ENCODE results near the gene SGTB. TPM values are rescaled to one million over a fixed set of nuclear protein-coding genes. Genes with fewer than 3 reads are reported as not detected.
"Not testable (repeated sequence)": the region's sequence is repeated elsewhere in the genome, so short reads cannot be mapped to it uniquely, and the experiment has no call there.

Gene SGTB
- total RNA-seq, 2 donors from 2014 or later: 6.8 to 6.9 TPM

DNA sequence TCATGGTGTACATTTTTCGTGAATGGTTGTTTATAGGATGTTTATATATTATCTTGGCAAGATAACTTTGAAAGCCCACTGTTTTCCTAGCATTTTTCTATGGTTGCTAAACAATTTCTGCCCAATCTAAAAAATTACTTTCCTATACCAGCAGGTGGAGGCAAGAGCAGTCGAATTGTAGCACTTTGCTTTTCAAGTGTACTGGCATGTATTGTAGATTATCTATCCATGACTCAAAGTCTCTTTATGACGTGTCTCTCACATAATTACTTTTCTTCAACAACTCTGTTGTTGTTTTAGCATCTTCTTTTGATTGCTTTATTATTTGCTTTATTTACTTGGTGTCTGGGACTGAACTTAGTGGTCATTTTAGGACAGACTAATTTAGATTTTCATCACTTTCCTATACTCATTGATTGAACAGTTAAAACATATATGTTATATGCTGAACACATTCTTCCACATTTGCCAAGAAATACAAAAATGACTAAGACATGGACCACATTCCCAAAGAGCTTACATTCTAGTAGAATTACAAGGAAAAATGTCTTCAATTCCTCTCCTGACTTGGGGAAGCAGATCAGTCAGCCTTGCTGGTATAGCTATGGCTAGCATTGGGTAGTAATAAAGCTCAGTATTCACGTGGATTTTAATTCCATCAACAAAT, 20.8 kb upstream of the SGTB start:
- Histone ChIP-seq H3K27me3 (no peaks in the 10 kb centered on the region), H3K9me3 (no peaks in the 10 kb centered on the region), H3K4me1 (no peaks in the 10 kb centered on the region), H3K4me3 (no peak overlapping the region), H3K27ac (no peak overlapping the region), H3K36me3 (no peaks in the 10 kb centered on the region)
- peak; percentile 34 to 67 for TF ChIP-seq CTCF (IDR thresholded peaks at IDR 0.05)
- no peak for DNase-seq (ENCODE audit: low spot score)

DNA sequence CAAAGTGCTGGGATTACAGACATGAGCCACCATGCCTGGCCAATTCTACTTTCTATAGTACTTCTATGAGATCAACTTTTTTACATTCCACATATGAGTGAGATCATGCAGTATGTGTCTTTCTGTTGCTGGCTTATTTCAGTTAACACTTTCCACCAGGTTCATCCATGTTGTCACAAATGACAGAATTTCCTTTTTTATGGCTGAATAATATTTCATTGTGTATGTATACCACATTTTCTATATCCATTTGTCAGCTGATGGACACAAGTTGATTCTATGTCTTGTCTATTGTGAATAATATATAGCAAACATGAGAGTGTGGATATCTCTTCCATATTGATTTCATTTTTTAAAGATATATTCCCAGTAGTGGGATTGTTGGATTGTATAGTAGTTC, 17.3 kb upstream of the SGTB start:
- H3K4me3 ChIP-seq: no peak overlapping the region
- DNase-seq (ENCODE audit: low spot score): no peak
- no peaks in the 10 kb centered on the region for H3K9me3 ChIP-seq
- no peak for TF ChIP-seq CTCF (IDR thresholded peaks at IDR 0.05)
- no peak overlapping the region for H3K27ac ChIP-seq
- no peaks in the 10 kb centered on the region for H3K36me3 ChIP-seq
- no peaks in the 10 kb centered on the region for H3K27me3 ChIP-seq
- H3K4me1 ChIP-seq: no peaks in the 10 kb centered on the region

- Histone ChIP-seq H3K4me3 (no peak overlapping the region), H3K27ac (no peak overlapping the region), H3K36me3 (no peaks in the 10 kb centered on the region), H3K9me3 (no peaks in the 10 kb centered on the region), H3K27me3 (no peaks in the 10 kb centered on the region), H3K4me1 (no peaks in the 10 kb centered on the region)
- DNase-seq (ENCODE audit: low spot score): no peak
- TF ChIP-seq CTCF (IDR thresholded peaks at IDR 0.05): no peak
Measured at GRCh38 chr5:65738305-65738704, 16.4 kb upstream of the SGTB start.

GRCh38 chr5:65737842-65738241, 15.9 kb upstream of the SGTB start:
- Histone ChIP-seq H3K27ac (no peak overlapping the region), H3K4me1 (no peaks in the 10 kb centered on the region), H3K36me3 (no peaks in the 10 kb centered on the region), H3K4me3 (no peak overlapping the region), H3K9me3 (no peaks in the 10 kb centered on the region), H3K27me3 (no peaks in the 10 kb centered on the region)
- TF ChIP-seq CTCF (IDR thresholded peaks at IDR 0.05): no peak
- DNase-seq (ENCODE audit: low spot score): no peak

DNA sequence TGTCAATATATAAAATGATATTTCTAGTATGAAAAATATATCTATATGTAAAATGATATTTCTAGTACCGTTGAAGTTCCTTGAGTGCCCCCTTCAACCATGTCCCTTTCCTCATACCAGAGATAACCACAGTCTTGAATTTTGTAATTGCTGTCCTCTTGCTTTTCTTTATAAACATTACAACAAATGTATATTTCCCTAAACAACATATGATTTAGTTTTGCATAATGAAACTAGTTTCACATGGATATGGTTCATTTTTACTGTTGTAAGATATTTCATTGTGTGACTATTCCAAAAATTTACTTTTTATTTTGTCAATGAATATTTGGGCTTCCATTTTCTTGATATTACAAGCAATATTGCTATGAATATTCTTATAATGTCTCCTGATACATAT, 14.1 kb upstream of the SGTB start:
- TF ChIP-seq CTCF (IDR thresholded peaks at IDR 0.05): no peak
- no peaks in the 10 kb centered on the region for H3K27me3 ChIP-seq
- no peaks in the 10 kb centered on the region for H3K9me3 ChIP-seq
- H3K4me3 ChIP-seq: no peak overlapping the region
- H3K27ac ChIP-seq: no peak overlapping the region
- DNase-seq (ENCODE audit: low spot score): no peak
- no peaks in the 10 kb centered on the region for H3K36me3 ChIP-seq
- H3K4me1 ChIP-seq: no peaks in the 10 kb centered on the region

DNA sequence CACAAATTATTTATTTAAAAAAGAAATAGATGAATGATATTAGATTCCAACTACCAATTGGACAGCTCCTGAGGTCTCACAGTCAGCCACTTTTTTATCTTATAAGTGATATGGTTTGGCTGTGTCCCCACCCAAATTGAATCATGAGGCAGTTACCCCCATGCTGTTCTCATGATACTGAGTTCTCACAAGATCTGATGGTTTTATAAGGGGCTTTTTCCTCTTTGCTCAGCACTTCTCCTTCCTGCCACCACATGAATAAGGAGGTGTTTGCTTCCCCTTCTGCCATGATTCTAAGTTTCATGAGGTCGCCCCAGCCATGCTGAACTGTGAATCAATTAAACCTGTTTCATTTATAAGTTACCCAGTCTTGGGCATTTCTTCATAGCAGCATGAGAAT, 13.0 kb upstream of the SGTB start:
- DNase-seq (ENCODE audit: low spot score): no peak
- no peak for TF ChIP-seq CTCF (IDR thresholded peaks at IDR 0.05)
- Histone ChIP-seq H3K27me3 (no peaks in the 10 kb centered on the region), H3K4me3 (no peak overlapping the region), H3K27ac (no peak overlapping the region), H3K9me3 (no peaks in the 10 kb centered on the region), H3K4me1 (no peaks in the 10 kb centered on the region), H3K36me3 (no peaks in the 10 kb centered on the region)

- H3K4me1 ChIP-seq; DNase-seq (ENCODE audit: low spot score); H3K27me3 ChIP-seq; H3K27ac ChIP-seq; H3K9me3 ChIP-seq; H3K4me3 ChIP-seq; H3K36me3 ChIP-seq: not testable (repeated sequence)
Measured at GRCh38 chr5:65734196-65734775, 12.4 kb upstream of the SGTB start.

- not testable (repeated sequence) for H3K4me1 ChIP-seq; H3K4me3 ChIP-seq; H3K27ac ChIP-seq; H3K9me3 ChIP-seq; H3K36me3 ChIP-seq; DNase-seq (ENCODE audit: low spot score); H3K27me3 ChIP-seq
Measured at GRCh38 chr5:65732046-65732445, 10.1 kb upstream of the SGTB start.

Data from right atrium auricular region (tissue), 2 donors.